IMR-90 (cell line): ENCODE data around the gene CTSH. TPM values are rescaled to one million over a fixed set of nuclear protein-coding genes. Genes with fewer than 3 reads are reported as not detected.

Experiments used
- ATAC-seq: fragments of 200-7000 bp; cut with Tn5 transposase; 2 replicates; pipeline ENCODE4 v1.9.1; 2020; ENCODE audit warnings: low read depth, mild to moderate bottlenecking, moderate library complexity
- BruUV-seq: library from RNA; stranded (reverse); fragments of 400-500 nt; replicated peaks from 2 replicates; lab custom pipeline; 2021; lab: Mats Ljungman, UMichigan
- CTCF ChIA-PET: fragments of 300-600 bp; formaldehyde crosslinking; extraction: SDS; loops from one replicate; lab custom pipeline; 2021; ENCODE audit warnings: antibody characterized with exemption; lab: Yijun Ruan, JAX
- POLR2A ChIA-PET: fragments of 300-600 bp; sonication (Branson Sonifier 250); formaldehyde crosslinking; loops from one replicate; lab custom pipeline; 2022; ENCODE audit warnings: antibody characterized with exemption; ENCODE audit not compliant: unreplicated experiment; lab: Charles Lee
- DNase-seq: peaks from one replicate; pipeline ENCODE4 v3.0.0; 2013
- H2AFZ ChIP-seq: replicated peaks from 2 replicates; pipeline ENCODE3; 2013; ENCODE audit warnings: low read length, mild to moderate bottlenecking; ENCODE audit not compliant: poor library complexity
- H2AK5ac ChIP-seq: 2 replicates; pipeline ENCODE4 v1.6.1; 2013; ENCODE audit warnings: low read depth, low read length, inconsistent platforms
- H2AK9ac ChIP-seq: replicated peaks from 2 replicates; pipeline ENCODE3; 2013; ENCODE audit warnings: mild to moderate bottlenecking, low read depth, low read length, moderate library complexity; ENCODE audit not compliant: poor library complexity
- H2BK120ac ChIP-seq: 2 replicates; pipeline ENCODE4 v1.6.1; 2013; ENCODE audit warnings: low read depth, low read length, inconsistent platforms
- H2BK15ac ChIP-seq: 3 replicates; pipeline ENCODE4 v1.6.1; 2013; ENCODE audit warnings: low read depth, low read length, inconsistent platforms
- H2BK20ac ChIP-seq: 2 replicates; pipeline ENCODE4 v1.6.1; 2013; ENCODE audit warnings: low read depth, mild to moderate bottlenecking, inconsistent platforms, low read length, moderate library complexity
- H2BK5ac ChIP-seq: 2 replicates; pipeline ENCODE4 v1.6.1; 2013; ENCODE audit warnings: mild to moderate bottlenecking, low read depth, low read length, inconsistent platforms; ENCODE audit not compliant: poor library complexity, severe bottlenecking
- H3K14ac ChIP-seq: replicated peaks from 2 replicates; pipeline ENCODE4 v1.6.1; 2013; ENCODE audit warnings: low read depth, low read length, inconsistent platforms
- H3K18ac ChIP-seq: 2 replicates; pipeline ENCODE4 v1.6.1; 2013; ENCODE audit warnings: low read depth, low read length, control low read depth
- H3K23ac ChIP-seq: 2 replicates; pipeline ENCODE4 v1.6.1; 2013; ENCODE audit warnings: low read depth, low read length, inconsistent platforms
- H3K27ac ChIP-seq: 2 replicates; pipeline ENCODE4 v1.5.1; 2013; ENCODE audit warnings: mild to moderate bottlenecking, control low read depth, low read length; ENCODE audit not compliant: insufficient read depth
- H3K27me3 ChIP-seq: 2 replicates; pipeline ENCODE4 v1.6.1; 2013; ENCODE audit warnings: low read length; ENCODE audit not compliant: control insufficient read depth, insufficient read depth
- H3K36me3 ChIP-seq: 2 replicates; pipeline ENCODE4 v1.6.1; 2013; ENCODE audit warnings: low read length, mixed read lengths; ENCODE audit not compliant: control insufficient read depth, insufficient read depth
- H3K4ac ChIP-seq: 2 replicates; pipeline ENCODE4 v1.6.1; 2013; ENCODE audit warnings: low read depth, low read length, inconsistent platforms
- H3K4me1 ChIP-seq: 2 replicates; pipeline ENCODE4 v1.6.1; 2013; ENCODE audit warnings: low read length, mixed read lengths; ENCODE audit not compliant: control insufficient read depth, insufficient read depth
- H3K4me2 ChIP-seq: 2 replicates; pipeline ENCODE4 v1.6.1; 2013; ENCODE audit warnings: low read depth, mild to moderate bottlenecking, control low read depth, low read length, moderate library complexity
- H3K4me3 ChIP-seq: 2 replicates; pipeline ENCODE4 v1.5.1; 2013; ENCODE audit warnings: low read depth, mild to moderate bottlenecking, control low read depth, low read length, moderate library complexity; ENCODE audit not compliant: insufficient read depth
- H3K56ac ChIP-seq: 2 replicates; pipeline ENCODE4 v1.6.1; 2013; ENCODE audit warnings: low read length, inconsistent platforms; ENCODE audit not compliant: insufficient read depth; ENCODE audit errors: extremely low read depth
- H3K79me1 ChIP-seq, 2 experiments: 2 replicates each; pipeline ENCODE4 v1.6.1; 2013; ENCODE audit warnings: low read length in 2 of 2, inconsistent platforms in 1 of 2, low read depth in 1 of 2
- H3K9ac ChIP-seq: 2 replicates; pipeline ENCODE4 v1.6.1; 2013; ENCODE audit warnings: low read depth, low read length, control low read depth
- H3K9me1 ChIP-seq: 2 replicates; pipeline ENCODE4 v1.6.1; 2013; ENCODE audit warnings: low read length, inconsistent platforms; ENCODE audit not compliant: insufficient read depth
- H3K9me3 ChIP-seq: 2 replicates; pipeline ENCODE4 v1.6.1; 2013; ENCODE audit warnings: low read length; ENCODE audit not compliant: control insufficient read depth, insufficient read depth
- H4K20me1 ChIP-seq: 2 replicates; pipeline ENCODE4 v1.6.1; 2013; ENCODE audit warnings: low read length, inconsistent platforms; ENCODE audit not compliant: insufficient read depth
- H4K5ac ChIP-seq: 2 replicates; pipeline ENCODE4 v1.6.1; 2013; ENCODE audit warnings: mild to moderate bottlenecking, low read depth, low read length, control low read depth
- H4K8ac ChIP-seq, 2 experiments: 2 replicates each; pipeline ENCODE4 v1.6.1; 2013; ENCODE audit warnings: low read depth in 2 of 2, low read length in 2 of 2, control low read depth in 1 of 2, inconsistent platforms in 1 of 2
- H4K91ac ChIP-seq: 2 replicates; pipeline ENCODE4 v1.6.1; 2013; ENCODE audit warnings: low read depth, low read length, inconsistent platforms; ENCODE audit not compliant: insufficient read depth
- CEBPB ChIP-seq: IDR thresholded peaks from 2 replicates; pipeline ENCODE4 v1.6.1; 2012; ENCODE audit warnings: low read depth, low read length, improper control_type of control experiment
- WGBS, 2 experiments: methylation state at CpG; one replicate each; pipeline versions ENCODE4 v1.1.5 to v1.1.7; 2013; ENCODE audit warnings: missing lambda C conversion rate in 2 of 2; ENCODE audit not compliant: insufficient read length in 1 of 2; ENCODE audit errors: extremely low coverage in 2 of 2; 5-methylcytosine and 5-hydroxymethylcytosine counted together
- dilution Hi-C: fragments of 300-500 bp; cut with HindIII; formaldehyde crosslinking; loops from one replicate; pipeline ENCODE4 v1.14.3; 2018; ENCODE audit warnings: low sequenced_read_pairs; ENCODE audit not compliant: unreplicated experiment
- in situ Hi-C: fragments of 300-500 bp; cut with MboI; formaldehyde crosslinking; loops from 3 replicates; pipeline ENCODE4 v1.14.3; 2019; ENCODE audit warnings: low sequenced_read_pairs, inconsistent platforms, mixed read lengths
- intact Hi-C: fragments of 100-400 bp; cut with micrococcal nuclease; formaldehyde crosslinking; loops from 2 replicates; pipeline ENCODE4 v1.10.0; 2022
- polyA plus RNA-seq, 3 experiments: library from polyadenylated mRNA; depleted of rRNA; stranded (reverse); fragments of >200 nt; gene quantifications; 2 replicates each; pipeline ENCODE4 v1.2.3, GENCODE V29; 2012; ENCODE audit warnings: low replicate concordance in 1 of 3
- total RNA-seq: library from RNA; depleted of rRNA; stranded (reverse); fragments of >200 nt; gene quantifications from 2 replicates; pipeline ENCODE4 v1.2.3, GENCODE V29; 2012
- TF ChIP-seq, protein P1 (sequence below): conservative IDR thresholded peaks from 2 replicates; pipeline ENCODE4 v1.5.1; 2012; ENCODE audit warnings: mild to moderate bottlenecking, low read depth, low read length, improper control_type of control experiment

CTSH gene
- total and polyA plus RNA-seq, 2 of the 4 experiments (the other 2 are of a cell fraction) = 11.7 to 13.9 TPM

GRCh38 chr15:78915341-78916087, 29.3 kb downstream of the CTSH start:
- intact Hi-C loops = no loop called here

More at GRCh38 chr15:78915341-78916087, 29.3 kb downstream of the CTSH start:
- Histone ChIP-seq H2BK5ac (peak overlapping the region; percentile 43), H3K18ac (no peak overlapping the region), H2AFZ (no peak overlapping the region), H4K5ac (no peak overlapping the region), H3K14ac (no peak overlapping the region), H3K4me2 (no peak overlapping the region), H3K36me3 (peaks cover 46% of the 10 kb centered on the region), H3K23ac (no peak overlapping the region), H2AK9ac (no peak overlapping the region), H3K27ac (no peak overlapping the region), H3K9me1 (peaks cover 19% of the 10 kb centered on the region), H3K4me3 (no peak overlapping the region), H4K91ac (no peak overlapping the region), H4K20me1 (peaks cover 46% of the 10 kb centered on the region), H3K9ac (no peak overlapping the region), H3K27me3 (no peaks in the 10 kb centered on the region), H2BK20ac (no peak overlapping the region), H3K79me1 (peaks cover 19 to 66% of the 10 kb centered on the region in 2 experiments), H2AK5ac (no peak overlapping the region), H3K4ac (no peak overlapping the region), H2BK120ac (no peak overlapping the region), H4K8ac (no peak overlapping the region), H3K9me3 (no peaks in the 10 kb centered on the region), H3K4me1 (peaks cover 7% of the 10 kb centered on the region), H3K56ac (no peak overlapping the region), H2BK15ac (no peak overlapping the region)
- POLR2A ChIA-PET = no interaction called here
- WGBS, 2 experiments = 78% methylated on average over 6 of the region's 12 CpGs; no CpG with 5 or more reads in 1 of the 2 experiments
- DNase-seq (no peak), ATAC-seq (no peak)
- dilution Hi-C loops = no loop called here
- CTCF ChIA-PET = interaction anchor here (1.0 to 1.9 kb wide), 2 partner anchors 92 to 269 kb away, joined by 3 to 4 read pairs; no protein-coding TSS in a partner anchor
- TF ChIP-seq, protein P1, sequence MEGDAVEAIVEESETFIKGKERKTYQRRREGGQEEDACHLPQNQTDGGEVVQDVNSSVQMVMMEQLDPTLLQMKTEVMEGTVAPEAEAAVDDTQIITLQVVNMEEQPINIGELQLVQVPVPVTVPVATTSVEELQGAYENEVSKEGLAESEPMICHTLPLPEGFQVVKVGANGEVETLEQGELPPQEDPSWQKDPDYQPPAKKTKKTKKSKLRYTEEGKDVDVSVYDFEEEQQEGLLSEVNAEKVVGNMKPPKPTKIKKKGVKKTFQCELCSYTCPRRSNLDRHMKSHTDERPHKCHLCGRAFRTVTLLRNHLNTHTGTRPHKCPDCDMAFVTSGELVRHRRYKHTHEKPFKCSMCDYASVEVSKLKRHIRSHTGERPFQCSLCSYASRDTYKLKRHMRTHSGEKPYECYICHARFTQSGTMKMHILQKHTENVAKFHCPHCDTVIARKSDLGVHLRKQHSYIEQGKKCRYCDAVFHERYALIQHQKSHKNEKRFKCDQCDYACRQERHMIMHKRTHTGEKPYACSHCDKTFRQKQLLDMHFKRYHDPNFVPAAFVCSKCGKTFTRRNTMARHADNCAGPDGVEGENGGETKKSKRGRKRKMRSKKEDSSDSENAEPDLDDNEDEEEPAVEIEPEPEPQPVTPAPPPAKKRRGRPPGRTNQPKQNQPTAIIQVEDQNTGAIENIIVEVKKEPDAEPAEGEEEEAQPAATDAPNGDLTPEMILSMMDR = no peak
- no peak for TF ChIP-seq CEBPB
- no TSS peak for BruUV-seq
- in situ Hi-C loops = no loop called here
